A673 (cell line): ENCODE results near the gene CELF5. TPM values are rescaled to one million over a fixed set of nuclear protein-coding genes. Genes with fewer than 3 reads are reported as not detected.
"Not testable (repeated sequence)": the region's sequence is repeated elsewhere in the genome, so short reads cannot be mapped to it uniquely, and the experiment has no call there.

Experiments
- BruUV-seq: library from RNA; stranded (reverse); fragments of 400-500 nt; replicated peaks from 2 replicates; lab custom pipeline; 2021; lab: Mats Ljungman, UMichigan
- CTCF ChIA-PET: fragments of 300-600 bp; sonication (Branson Sonifier 250); formaldehyde crosslinking; loops from one replicate; lab custom pipeline; 2022; ENCODE audit warnings: antibody characterized with exemption; lab: Charles Lee
- POLR2A ChIA-PET: fragments of 300-600 bp; sonication (Branson Sonifier 250); formaldehyde crosslinking; loops from one replicate; lab custom pipeline; 2022; ENCODE audit warnings: antibody characterized with exemption; ENCODE audit not compliant: low non-redundant PET; lab: Charles Lee
- DNase-seq: peaks from one replicate; pipeline ENCODE4 v3.0.0-alpha.2; 2015; ENCODE audit warnings: low spot score
- H3K27ac ChIP-seq: fragments of 200-600 bp; sonication (generic); 2 replicates; pipeline ENCODE4 v1.5.1; 2016; ENCODE audit warnings: mixed run types, low read depth, mild to moderate bottlenecking, mixed read lengths, antibody characterized with exemption, low read length; ENCODE audit not compliant: poor library complexity, severe bottlenecking
- H3K27me3 ChIP-seq: fragments of 200-600 bp; sonication (generic); replicated peaks from 2 replicates; pipeline ENCODE4 v1.6.1; 2017; ENCODE audit warnings: mixed run types, low read depth, mild to moderate bottlenecking, mixed read lengths, antibody characterized with exemption, low read length; ENCODE audit not compliant: insufficient read depth, poor library complexity
- H3K36me3 ChIP-seq: fragments of 200-600 bp; sonication (generic); 2 replicates; pipeline ENCODE4 v1.6.1; 2016; ENCODE audit warnings: mixed run types, mild to moderate bottlenecking, mixed read lengths, antibody characterized with exemption, low read length; ENCODE audit not compliant: insufficient read depth, poor library complexity, severe bottlenecking
- H3K4me1 ChIP-seq: fragments of 200-600 bp; sonication (generic); 2 replicates; pipeline ENCODE4 v1.6.1; 2017; ENCODE audit warnings: mixed run types, mild to moderate bottlenecking, mixed read lengths, antibody characterized with exemption, low read length; ENCODE audit not compliant: insufficient read depth, poor library complexity, severe bottlenecking
- H3K4me3 ChIP-seq: fragments of 200-600 bp; sonication (generic); 2 replicates; pipeline ENCODE4 v1.5.1; 2016; ENCODE audit warnings: low read depth, mixed run types, mild to moderate bottlenecking, mixed read lengths, low read length; ENCODE audit not compliant: poor library complexity, severe bottlenecking
- H3K9me3 ChIP-seq: fragments of 200-600 bp; sonication (generic); 2 replicates; pipeline ENCODE4 v1.6.1; 2016; ENCODE audit warnings: mixed run types, low read depth, mild to moderate bottlenecking, mixed read lengths, antibody characterized with exemption, low read length; ENCODE audit not compliant: poor library complexity, severe bottlenecking
- CTCF ChIP-seq: fragments of 300-800, 200-600 bp; sonication (generic); conservative IDR thresholded peaks from 2 replicates; pipeline ENCODE4 v1.5.1; 2017; ENCODE audit warnings: low read depth, mild to moderate bottlenecking, antibody characterized with exemption, low read length, moderate library complexity, mixed read lengths
- EZH2 ChIP-seq: fragments of 200-600 bp; sonication (generic); IDR thresholded peaks from 2 replicates; pipeline ENCODE4 v1.6.1; 2017; ENCODE audit warnings: borderline replicate concordance, low read depth, mild to moderate bottlenecking, mixed read lengths, antibody characterized with exemption, low read length; ENCODE audit not compliant: poor library complexity, severe bottlenecking
- intact Hi-C: fragments of 100-400 bp; cut with micrococcal nuclease; formaldehyde crosslinking; loops from one replicate; pipeline ENCODE4 v1.10.0; 2022; ENCODE audit not compliant: unreplicated experiment
- total RNA-seq: library from RNA; stranded (reverse); gene quantifications from 2 replicates; pipeline ENCODE4 v1.2.3, GENCODE V29; 2021

CELF5 gene
- total RNA-seq, 1 experiment from 2014 or later, result 3.7 TPM

GRCh38 chr19:3233831-3234230 is 9.4 kb downstream of the CELF5 start:
- Histone ChIP-seq H3K9me3 (no peaks in the 10 kb centered on the region), H3K4me3 (no peak overlapping the region), H3K27me3 (no peaks in the 10 kb centered on the region), H3K36me3 (no peaks in the 10 kb centered on the region), H3K27ac (no peak overlapping the region), H3K4me1 (no peaks in the 10 kb centered on the region)
- no TSS peak for BruUV-seq
- no peak for DNase-seq
- intact Hi-C loops, result no loop called here
- TF ChIP-seq EZH2 (no peak), CTCF (no peak)
- ChIA-PET POLR2A (no interaction called here), CTCF (no interaction called here)

- H3K27me3 ChIP-seq, result no peaks in the 10 kb centered on the region
- H3K9me3 ChIP-seq, result no peaks in the 10 kb centered on the region
- TF ChIP-seq CTCF, result peak; percentile 51
- TF ChIP-seq EZH2, result no peak
- no peaks in the 10 kb centered on the region for H3K4me1 ChIP-seq
- no peak for DNase-seq
- no peaks in the 10 kb centered on the region for H3K36me3 ChIP-seq
- no TSS peak for BruUV-seq
- ChIA-PET CTCF (no interaction called here), POLR2A (no interaction called here)
- H3K4me3 ChIP-seq, result no peak overlapping the region
- intact Hi-C loops, result no loop called here
- H3K27ac ChIP-seq, result no peak overlapping the region
Measured at GRCh38 chr19:3234800-3235199, 10.3 kb downstream of the CELF5 start.

GRCh38 chr19:3235604-3236003 is 11.1 kb downstream of the CELF5 start:
- CTCF ChIA-PET, BruUV-seq, H3K4me1 ChIP-seq, H3K27ac ChIP-seq, intact Hi-C loops, H3K4me3 ChIP-seq, H3K36me3 ChIP-seq, H3K27me3 ChIP-seq, DNase-seq, H3K9me3 ChIP-seq: not testable (repeated sequence)
- POLR2A ChIA-PET, result interaction anchor here (0.6 kb wide), 1 partner anchor 737 kb away, joined by 5 read pairs; no protein-coding TSS in a partner anchor

- H3K9me3 ChIP-seq, result no peaks in the 10 kb centered on the region
- ChIA-PET POLR2A (interaction anchor here (0.6 kb wide), 1 partner anchor 736 kb away, joined by 5 read pairs; no protein-coding TSS in a partner anchor), CTCF (no interaction called here)
- no peaks in the 10 kb centered on the region for H3K4me1 ChIP-seq
- BruUV-seq, result no TSS peak
- intact Hi-C loops, result no loop called here
- no peaks in the 10 kb centered on the region for H3K36me3 ChIP-seq
- no peak overlapping the region for H3K27ac ChIP-seq
- H3K4me3 ChIP-seq, result no peak overlapping the region
- no peaks in the 10 kb centered on the region for H3K27me3 ChIP-seq
- TF ChIP-seq EZH2, result no peak
- no peak for TF ChIP-seq CTCF
- DNase-seq, result no peak
Measured at GRCh38 chr19:3236272-3236671, 11.8 kb downstream of the CELF5 start.
